Kasumi-1 (cell line): Measurements from ENCODE around the gene GPR139.
A peak's percentile ranks its signal among the peaks of the same experiment; 100 is the strongest.

Experiments
- DNase-seq, 2 experiments: peaks; one replicate each; lab custom pipeline; 2025; lab: John Stamatoyannopoulos, UW

Gene GPR139

GRCh38 chr16:20053336-20053735 is 20.4 kb downstream of the GPR139 start:
- DNase-seq, result no peak

GRCh38 chr16:20051611-20052010 is 22.1 kb downstream of the GPR139 start:
- DNase-seq, result no peak

- DNase-seq, result no peak
Measured at GRCh38 chr16:20051147-20051546, 22.5 kb downstream of the GPR139 start.

- no peak for DNase-seq
Measured at GRCh38 chr16:20049831-20050230, 23.9 kb downstream of the GPR139 start.

- DNase-seq, result no peak
Measured at GRCh38 chr16:20045886-20046285, 27.8 kb downstream of the GPR139 start.

- no peak for DNase-seq
Measured at GRCh38 chr16:20042848-20043247, 30.8 kb downstream of the GPR139 start.

- DNase-seq, result no peak
Measured at GRCh38 chr16:20041924-20042596, 31.6 kb downstream of the GPR139 start.

- no peak for DNase-seq
Measured at GRCh38 chr16:20040011-20040410, 33.7 kb downstream of the GPR139 start.

- DNase-seq, result no peak
Measured at GRCh38 chr16:20029611-20030010, 44.1 kb downstream of the GPR139 start.

GRCh38 chr16:20026361-20027072 is 47.2 kb downstream of the GPR139 start:
- DNase-seq, result no peak

- peak in 1 of 2 experiments; percentile 0 for DNase-seq
Measured at GRCh38 chr16:20023190-20023589, 50.5 kb downstream of the GPR139 start.

- no peak for DNase-seq
Measured at GRCh38 chr16:20020976-20021375, 52.7 kb downstream of the GPR139 start.

- no peak for DNase-seq
Measured at GRCh38 chr16:20020083-20020482, 53.6 kb downstream of the GPR139 start.

GRCh38 chr16:20016234-20016633 is 57.5 kb downstream of the GPR139 start:
- no peak for DNase-seq

- no peak for DNase-seq
Measured at GRCh38 chr16:20004931-20005330, 68.8 kb downstream of the GPR139 start.

- no peak for DNase-seq
Measured at GRCh38 chr16:20002936-20003335, 70.8 kb downstream of the GPR139 start.

- no peak for DNase-seq
Measured at GRCh38 chr16:20001856-20002707, 71.6 kb downstream of the GPR139 start.

- DNase-seq, result no peak
Measured at GRCh38 chr16:19997734-19998133, 76.0 kb downstream of the GPR139 start.

GRCh38 chr16:19997264-19997663 is 76.4 kb downstream of the GPR139 start:
- no peak for DNase-seq

GRCh38 chr16:19994466-19995170 is 79.1 kb downstream of the GPR139 start:
- DNase-seq, result no peak

GRCh38 chr16:19991614-19992013 is 82.1 kb downstream of the GPR139 start:
- DNase-seq, result no peak

GRCh38 chr16:19984135-19984534 is 89.6 kb downstream of the GPR139 start:
- no peak for DNase-seq
